Natural killer cell (primary cell): ENCODE measurements around the gene RAP1A. TPM values are rescaled to one million over a fixed set of nuclear protein-coding genes. Genes with fewer than 3 reads are reported as not detected.
A peak's percentile ranks its signal among the peaks of the same experiment; 100 is the strongest.

Experiments
- ATAC-seq, 3 donors: fragments of 150-1000 bp in 2 of 3; fragments of 200-7000 bp in 1 of 3; cut with Tn5 transposase; 1 replicate in 1 of 3; 2 replicates in 2 of 3; pipeline ENCODE4 v1.10.0; 2021; ENCODE audit warnings: mild to moderate bottlenecking in 2 of 3, moderate library complexity in 2 of 3
- DNase-seq, 2 donors: peaks; one replicate each; pipeline versions ENCODE4 v3.0.0 to v3.0.0-alpha.2; 2013 to 2021; ENCODE audit warnings: mixed read lengths in 1 of 2
- H3K27ac ChIP-seq: one replicate; pipeline ENCODE4 v1.5.1; 2013; ENCODE audit warnings: mild to moderate bottlenecking, low read length
- H3K27me3 ChIP-seq: one replicate; pipeline ENCODE4 v1.6.1; 2013; ENCODE audit warnings: low read length; ENCODE audit not compliant: control insufficient read depth, insufficient read depth
- H3K36me3 ChIP-seq: one replicate; pipeline ENCODE4 v1.6.1; 2013; ENCODE audit warnings: low read length; ENCODE audit not compliant: control insufficient read depth, insufficient read depth
- H3K4me1 ChIP-seq: one replicate; pipeline ENCODE4 v1.6.1; 2013; ENCODE audit warnings: low read length; ENCODE audit not compliant: control insufficient read depth, insufficient read depth
- H3K4me3 ChIP-seq: one replicate; pipeline ENCODE4 v1.5.1; 2013; ENCODE audit warnings: low read length
- H3K9me3 ChIP-seq: one replicate; pipeline ENCODE4 v1.6.1; 2013; ENCODE audit warnings: low read length; ENCODE audit not compliant: control insufficient read depth, insufficient read depth
- H3K27ac Mint-ChIP-seq, 2 donors: one replicate each; pipeline ENCODE4 v1.8.0; 2022; ENCODE audit warnings: mild to moderate bottlenecking in 2 of 2, mixed read lengths in 2 of 2, moderate library complexity in 1 of 2
- H3K27me3 Mint-ChIP-seq, 2 donors: one replicate each; pipeline ENCODE4 v1.8.0; 2022; ENCODE audit warnings: low read depth in 2 of 2, mixed read lengths in 2 of 2
- H3K36me3 Mint-ChIP-seq: one replicate; pipeline ENCODE4 v1.8.0; 2022; ENCODE audit warnings: mixed read lengths
- H3K4me1 Mint-ChIP-seq, 2 donors: one replicate each; pipeline ENCODE4 v1.8.0; 2022; ENCODE audit warnings: mixed read lengths in 2 of 2
- H3K4me3 Mint-ChIP-seq: one replicate; pipeline ENCODE4 v1.8.0; 2022; ENCODE audit warnings: mild to moderate bottlenecking, moderate library complexity, mixed read lengths
- H3K9me3 Mint-ChIP-seq, 2 donors: one replicate each; pipeline ENCODE4 v1.8.0; 2022; ENCODE audit warnings: mixed read lengths in 2 of 2
- CTCF ChIP-seq: fragments of 200-600 bp; IDR thresholded peaks from one replicate; pipeline ENCODE4 v1.8.0; 2022; ENCODE audit warnings: antibody characterized with exemption
- WGBS: methylation state at CpG from one replicate; pipeline ENCODE4 v1.1.7; 2013; ENCODE audit warnings: missing lambda C conversion rate; ENCODE audit not compliant: insufficient coverage; 5-methylcytosine and 5-hydroxymethylcytosine counted together
- intact Hi-C: fragments of 100-400 bp; cut with micrococcal nuclease; formaldehyde crosslinking; loops from one replicate; pipeline ENCODE4 v1.14.2; 2022
- total RNA-seq, 4 donors: library from RNA; stranded (reverse); fragments of 120-200 nt in 1 of 4; gene quantifications; one replicate each; pipeline versions ENCODE4 v1.2.3 to v1.2.4, GENCODE V29; 2013 to 2022

Gene RAP1A
- total RNA-seq, 3 donors from 2014 or later (not counting 1 experiment from before 2014, with no cell fraction given) = 83.7 to 112 (median 104) TPM

GRCh38 chr1:111699268-111699667 is 79.7 kb downstream of the RAP1A start:
- peaks cover 37% of the 10 kb centered on the region for H3K36me3 Mint-ChIP-seq
- peak overlapping the region; percentile 40 to 56 for H3K27ac Mint-ChIP-seq
- no peak for TF ChIP-seq CTCF
- Histone ChIP-seq H3K9me3 (no peaks in the 10 kb centered on the region), H3K4me1 (peaks cover 2% of the 10 kb centered on the region), H3K4me3 (no peak overlapping the region), H3K27ac (no peak overlapping the region), H3K36me3 (peaks cover 69% of the 10 kb centered on the region), H3K27me3 (no peaks in the 10 kb centered on the region)
- no peak for DNase-seq
- H3K4me3 Mint-ChIP-seq = no peak overlapping the region
- H3K27me3 Mint-ChIP-seq = no peaks in the 10 kb centered on the region
- peaks cover 32 to 48% of the 10 kb centered on the region in 2 donors for H3K4me1 Mint-ChIP-seq
- intact Hi-C loops = no loop called here
- ATAC-seq = no peak
- H3K9me3 Mint-ChIP-seq = no peaks in the 10 kb centered on the region

GRCh38 chr1:111702504-111703050 is 83.0 kb downstream of the RAP1A start:
- peaks cover 89% of the 10 kb centered on the region for H3K36me3 ChIP-seq
- no peaks in the 10 kb centered on the region for H3K9me3 Mint-ChIP-seq
- no peaks in the 10 kb centered on the region for H3K27me3 Mint-ChIP-seq
- H3K27me3 ChIP-seq = no peaks in the 10 kb centered on the region
- 88% methylated on average over 5 of the region's 5 CpGs for WGBS
- H3K4me3 Mint-ChIP-seq = no peak overlapping the region
- intact Hi-C loops = no loop called here
- ATAC-seq (no peak), DNase-seq (no peak)
- no peak overlapping the region for H3K4me3 ChIP-seq
- no peak for TF ChIP-seq CTCF
- no peaks in the 10 kb centered on the region for H3K9me3 ChIP-seq
- H3K27ac Mint-ChIP-seq = no peak overlapping the region
- H3K4me1 Mint-ChIP-seq = peaks cover 15 to 25% of the 10 kb centered on the region in 2 donors
- peaks cover 37% of the 10 kb centered on the region for H3K36me3 Mint-ChIP-seq
- no peaks in the 10 kb centered on the region for H3K4me1 ChIP-seq
- H3K27ac ChIP-seq = no peak overlapping the region

- no peak for TF ChIP-seq CTCF
- DNase-seq (no peak), ATAC-seq (no peak)
- H3K36me3 ChIP-seq = peaks cover 92% of the 10 kb centered on the region
- 98% methylated on average over 2 of the region's 2 CpGs for WGBS
- Mint-ChIP-seq H3K27ac (peak overlapping the region in 1 of 2 donors; percentile 18), H3K4me1 (peaks cover 12 to 21% of the 10 kb centered on the region in 2 donors), H3K27me3 (no peaks in the 10 kb centered on the region), H3K36me3 (peaks cover 33% of the 10 kb centered on the region), H3K9me3 (no peaks in the 10 kb centered on the region), H3K4me3 (no peak overlapping the region)
- H3K4me1 ChIP-seq = no peaks in the 10 kb centered on the region
- no peaks in the 10 kb centered on the region for H3K27me3 ChIP-seq
- H3K4me3 ChIP-seq = no peak overlapping the region
- intact Hi-C loops = no loop called here
- H3K27ac ChIP-seq = no peak overlapping the region
- H3K9me3 ChIP-seq = no peaks in the 10 kb centered on the region
These were observed 84.7 kb downstream of the RAP1A start for GRCh38 chr1:111704240-111704639.

- ATAC-seq (no peak), DNase-seq (no peak)
- Mint-ChIP-seq H3K36me3 (peaks cover 33% of the 10 kb centered on the region), H3K9me3 (no peaks in the 10 kb centered on the region), H3K27me3 (no peaks in the 10 kb centered on the region), H3K27ac (no peak overlapping the region), H3K4me1 (peaks cover 12 to 21% of the 10 kb centered on the region in 2 donors), H3K4me3 (no peak overlapping the region)
- no peaks in the 10 kb centered on the region for H3K27me3 ChIP-seq
- H3K4me3 ChIP-seq = no peak overlapping the region
- TF ChIP-seq CTCF = no peak
- no peak overlapping the region for H3K27ac ChIP-seq
- no peaks in the 10 kb centered on the region for H3K9me3 ChIP-seq
- H3K36me3 ChIP-seq = peaks cover 92% of the 10 kb centered on the region
- no peaks in the 10 kb centered on the region for H3K4me1 ChIP-seq
- intact Hi-C loops = no loop called here
These were observed 85.2 kb downstream of the RAP1A start for GRCh38 chr1:111704776-111705175.
